GM20000 (cell line): ENCODE measurements around the gene MARCKS.

Experiments
- DNase-seq: peaks from one replicate; pipeline ENCODE4 v3.0.0; 2012; ENCODE audit warnings: low spot score
- CTCF ChIP-seq: IDR thresholded peaks from 2 replicates; pipeline ENCODE4 v1.5.1; 2012; ENCODE audit warnings: mild to moderate bottlenecking, control low read depth; ENCODE audit errors: extremely low read depth, missing control alignments

The MARCKS gene

GRCh38 chr6:113871975-113872374, 14.8 kb downstream of the MARCKS start:
- DNase-seq = no peak
- TF ChIP-seq CTCF = no peak

- peak; percentile 30 for DNase-seq
- TF ChIP-seq CTCF = no peak
These were observed 16.0 kb downstream of the MARCKS start for GRCh38 chr6:113873043-113873667.

- no peak for TF ChIP-seq CTCF
These were observed 18.3 kb downstream of the MARCKS start for GRCh38 chr6:113875470-113875869.

GRCh38 chr6:113876695-113877094, 19.6 kb downstream of the MARCKS start:
- TF ChIP-seq CTCF = no peak
- no peak for DNase-seq

More at GRCh38 chr6:113875470-113875869, 18.3 kb downstream of the MARCKS start:
- DNase-seq = no peak

DNA sequence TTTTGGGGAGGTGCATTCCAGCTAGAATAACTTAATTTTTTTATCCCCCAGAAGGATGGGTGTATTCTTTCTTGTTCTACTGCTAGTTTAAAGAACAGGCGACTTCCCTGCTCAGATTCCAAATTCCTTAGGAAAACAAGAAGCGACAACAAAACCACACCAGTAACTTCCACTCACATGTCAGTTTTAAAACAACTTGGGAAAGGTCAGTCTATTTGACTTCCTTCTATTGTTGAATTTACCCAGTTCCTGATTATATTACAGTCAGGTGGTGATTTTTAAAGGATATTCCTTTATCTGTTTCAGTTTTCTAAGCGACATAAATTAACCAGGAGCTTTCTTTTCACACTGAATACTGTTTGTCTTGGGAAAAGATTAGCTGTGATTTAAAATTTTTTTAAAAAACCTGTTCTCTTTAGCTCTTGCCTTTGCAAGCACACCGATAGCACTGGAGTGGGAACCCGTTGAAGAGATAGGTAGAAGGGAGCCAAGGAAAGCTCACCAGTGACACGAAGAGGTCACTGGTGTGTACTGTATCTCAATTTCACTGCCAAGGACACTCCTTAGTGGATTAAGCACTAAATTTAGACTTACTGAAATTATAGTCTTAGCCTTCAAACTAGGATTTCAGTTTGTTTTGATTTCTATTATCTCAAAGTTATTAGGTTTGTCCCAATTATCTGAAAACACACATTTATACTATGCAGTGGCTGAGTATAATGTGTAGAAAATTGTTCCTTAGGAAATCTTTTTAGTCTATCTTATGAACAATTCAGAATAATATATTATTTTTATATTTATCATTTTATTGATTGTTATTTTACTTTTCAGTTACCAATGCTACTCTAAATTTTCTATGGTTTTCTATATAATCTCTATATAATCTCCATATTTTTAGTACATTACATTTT, 22.3 kb downstream of the MARCKS start:
- peak; percentile 49 for TF ChIP-seq CTCF
- DNase-seq = peak; percentile 67

- no peak for DNase-seq
These were observed 24.4 kb downstream of the MARCKS start for GRCh38 chr6:113881478-113881980.

More at GRCh38 chr6:113881478-113881980, 24.4 kb downstream of the MARCKS start:
- TF ChIP-seq CTCF = no peak
